Measurements from ENCODE around the gene EPN2. TPM values are rescaled to one million over a fixed set of nuclear protein-coding genes. Genes with fewer than 3 reads are reported as not detected.
A peak's percentile ranks its signal among the peaks of the same experiment; 100 is the strongest.

EPN2 gene
- total and polyA plus RNA-seq, 2 donors from 2014 or later = 18.0 to 45.4 TPM

DNA sequence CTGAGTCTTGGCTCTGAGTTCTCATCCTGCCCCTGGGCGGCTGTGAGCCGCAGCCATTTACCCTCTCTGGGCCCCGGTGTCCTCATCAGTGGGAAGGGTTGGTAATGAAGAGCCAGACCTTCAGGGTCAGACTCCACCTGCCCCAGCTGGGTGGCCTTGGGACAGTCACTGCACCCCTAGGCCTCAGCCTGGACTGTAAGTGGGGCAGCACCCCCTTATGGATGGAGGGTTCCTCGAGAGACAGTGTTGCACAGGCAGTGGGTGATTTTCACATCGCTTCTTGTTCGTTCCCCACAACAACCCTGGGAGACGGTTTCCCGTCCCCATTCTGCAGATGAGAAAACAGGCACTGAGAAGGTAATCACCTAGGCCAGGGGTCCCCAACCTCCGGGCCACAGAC is 64.8 kb downstream of the EPN2 start:
- Histone ChIP-seq H3K4me1 (ENCODE audit: control insufficient read depth in 2 of 3, insufficient read depth in 2 of 3, low read depth in 1 of 3, low read length in 3 of 3) (peaks cover 0 to 22% (median 9%) of the 10 kb centered on the region in 3 donors), H3K4me3 (ENCODE audit: low read length in 3 of 3) (no peak overlapping the region), H3K36me3 (ENCODE audit: control insufficient read depth in 2 of 3, insufficient read depth in 3 of 3, low read length in 3 of 3) (no peaks in the 10 kb centered on the region), H3K9ac (ENCODE audit: low read length in 3 of 3) (no peak overlapping the region), H3K9me3 (ENCODE audit: control insufficient read depth in 2 of 3, insufficient read depth in 1 of 3, low read length in 3 of 3) (no peaks in the 10 kb centered on the region), H3K27me3 (ENCODE audit: control insufficient read depth, insufficient read depth, low read length) (no peaks in the 10 kb centered on the region), H3K27ac (ENCODE audit: low read depth in 2 of 2, low read length in 2 of 2) (no peak overlapping the region)
- DNase-seq (no peak), FAIRE-seq (no peak)
- TF ChIP-seq, protein P1, sequence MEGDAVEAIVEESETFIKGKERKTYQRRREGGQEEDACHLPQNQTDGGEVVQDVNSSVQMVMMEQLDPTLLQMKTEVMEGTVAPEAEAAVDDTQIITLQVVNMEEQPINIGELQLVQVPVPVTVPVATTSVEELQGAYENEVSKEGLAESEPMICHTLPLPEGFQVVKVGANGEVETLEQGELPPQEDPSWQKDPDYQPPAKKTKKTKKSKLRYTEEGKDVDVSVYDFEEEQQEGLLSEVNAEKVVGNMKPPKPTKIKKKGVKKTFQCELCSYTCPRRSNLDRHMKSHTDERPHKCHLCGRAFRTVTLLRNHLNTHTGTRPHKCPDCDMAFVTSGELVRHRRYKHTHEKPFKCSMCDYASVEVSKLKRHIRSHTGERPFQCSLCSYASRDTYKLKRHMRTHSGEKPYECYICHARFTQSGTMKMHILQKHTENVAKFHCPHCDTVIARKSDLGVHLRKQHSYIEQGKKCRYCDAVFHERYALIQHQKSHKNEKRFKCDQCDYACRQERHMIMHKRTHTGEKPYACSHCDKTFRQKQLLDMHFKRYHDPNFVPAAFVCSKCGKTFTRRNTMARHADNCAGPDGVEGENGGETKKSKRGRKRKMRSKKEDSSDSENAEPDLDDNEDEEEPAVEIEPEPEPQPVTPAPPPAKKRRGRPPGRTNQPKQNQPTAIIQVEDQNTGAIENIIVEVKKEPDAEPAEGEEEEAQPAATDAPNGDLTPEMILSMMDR (IDR thresholded peaks at IDR 0.05; ENCODE audit: borderline replicate concordance, extremely low read depth, insufficient read depth) = no peak
- intact Hi-C loops (cut with DNase I) = no loop called here

DNA sequence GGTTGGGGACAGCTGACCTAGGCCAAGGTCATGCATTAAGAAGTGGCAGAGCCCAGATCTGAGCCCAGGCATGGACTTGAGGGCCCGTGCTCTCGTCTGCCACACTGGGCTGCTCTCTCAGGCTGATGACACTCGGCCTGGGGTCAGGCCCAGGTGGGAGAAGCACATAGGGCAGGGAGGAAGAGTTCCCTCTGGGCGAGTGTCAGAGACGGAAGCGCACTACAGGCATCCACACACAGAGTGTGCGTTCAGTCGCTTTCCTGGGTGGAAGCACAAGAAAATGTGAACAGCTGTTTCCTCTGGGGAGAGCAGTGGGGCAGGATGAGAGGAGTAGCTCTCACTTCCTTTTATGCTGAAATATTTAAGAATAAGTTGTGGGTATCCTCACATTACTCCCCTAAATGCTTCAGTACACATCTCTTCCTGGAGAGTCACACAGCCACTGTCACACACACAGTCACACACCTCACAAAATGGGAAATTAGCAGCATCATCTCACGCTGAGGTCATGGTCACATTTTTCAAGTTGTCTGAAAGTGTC is 65.7 kb downstream of the EPN2 start:
- H3K9me3 ChIP-seq (ENCODE audit: control insufficient read depth in 2 of 3, insufficient read depth in 1 of 3, low read length in 3 of 3) = no peaks in the 10 kb centered on the region
- H3K36me3 ChIP-seq (ENCODE audit: control insufficient read depth in 2 of 3, insufficient read depth in 3 of 3, low read length in 3 of 3) = no peaks in the 10 kb centered on the region
- H3K4me3 ChIP-seq (ENCODE audit: low read length in 3 of 3) = no peak overlapping the region
- H3K27ac ChIP-seq (ENCODE audit: low read depth in 2 of 2, low read length in 2 of 2) = no peak overlapping the region
- TF ChIP-seq, protein P1 (IDR thresholded peaks at IDR 0.05; ENCODE audit: borderline replicate concordance, extremely low read depth, insufficient read depth) = no peak
- intact Hi-C loops (cut with DNase I) = no loop called here
- peaks cover 0 to 22% (median 9%) of the 10 kb centered on the region in 3 donors for H3K4me1 ChIP-seq (ENCODE audit: control insufficient read depth in 2 of 3, insufficient read depth in 2 of 3, low read depth in 1 of 3, low read length in 3 of 3)
- no peaks in the 10 kb centered on the region for H3K27me3 ChIP-seq (ENCODE audit: control insufficient read depth, insufficient read depth, low read length)
- H3K9ac ChIP-seq (ENCODE audit: low read length in 3 of 3) = no peak overlapping the region
- FAIRE-seq (no peak), DNase-seq (peak in 1 of 5 donors; percentile 60)

DNA sequence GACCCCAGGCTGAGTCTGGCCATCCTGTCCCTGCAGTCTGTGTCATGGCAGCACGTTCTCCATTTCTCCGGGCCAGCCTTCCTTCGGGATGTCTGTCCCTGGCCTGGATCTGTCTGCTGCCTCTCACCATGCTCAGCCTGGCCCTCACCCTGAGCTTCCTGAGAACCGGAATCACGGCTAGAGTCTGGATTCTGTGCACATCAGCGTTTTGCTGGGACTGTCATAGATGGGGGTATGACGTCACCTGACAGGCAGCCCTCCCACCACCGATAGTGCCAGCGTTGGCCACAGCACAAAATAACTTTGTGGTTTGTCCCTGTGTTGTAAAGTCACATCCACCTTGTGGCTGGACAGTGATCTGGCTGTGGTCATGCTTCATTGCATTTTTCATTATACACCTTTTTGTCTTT is 66.2 kb downstream of the EPN2 start:
- Histone ChIP-seq H3K9ac (ENCODE audit: low read length in 3 of 3) (no peak overlapping the region), H3K9me3 (ENCODE audit: control insufficient read depth in 2 of 3, insufficient read depth in 1 of 3, low read length in 3 of 3) (no peaks in the 10 kb centered on the region), H3K27ac (ENCODE audit: low read depth in 2 of 2, low read length in 2 of 2) (peak overlapping the region in 1 of 2 donors; percentile 46), H3K4me1 (ENCODE audit: control insufficient read depth in 2 of 3, insufficient read depth in 2 of 3, low read depth in 1 of 3, low read length in 3 of 3) (peaks cover 0 to 22% (median 9%) of the 10 kb centered on the region in 3 donors), H3K36me3 (ENCODE audit: control insufficient read depth in 2 of 3, insufficient read depth in 3 of 3, low read length in 3 of 3) (no peaks in the 10 kb centered on the region), H3K4me3 (ENCODE audit: low read length in 3 of 3) (no peak overlapping the region), H3K27me3 (ENCODE audit: control insufficient read depth, insufficient read depth, low read length) (no peaks in the 10 kb centered on the region)
- DNase-seq = no peak
- intact Hi-C loops (cut with DNase I) = no loop called here
- no peak for FAIRE-seq
- TF ChIP-seq, protein P1 (IDR thresholded peaks at IDR 0.05; ENCODE audit: borderline replicate concordance, extremely low read depth, insufficient read depth) = no peak

DNA sequence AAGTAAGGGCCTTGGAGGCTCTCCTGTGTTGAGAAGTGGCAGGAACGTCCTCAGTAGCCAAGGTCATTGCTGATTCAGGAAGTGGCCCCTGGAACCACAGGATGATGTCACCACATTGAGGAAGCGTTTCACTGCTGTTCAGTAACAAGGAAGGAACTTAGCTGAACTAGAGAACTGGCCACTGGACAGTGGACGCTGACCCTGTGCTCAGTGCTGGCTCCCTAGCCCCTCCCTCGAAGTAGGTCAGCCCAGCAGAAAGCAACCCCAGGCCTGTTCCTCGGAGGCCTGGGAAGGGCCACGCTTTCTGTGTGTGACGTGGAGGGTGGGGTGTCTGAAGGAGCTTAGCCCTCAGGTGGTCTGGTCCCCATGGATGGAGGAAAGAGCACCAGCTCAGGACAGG is 67.0 kb downstream of the EPN2 start:
- Histone ChIP-seq H3K9ac (ENCODE audit: low read length in 3 of 3) (peak overlapping the region in 2 of 3 donors; percentile 4 to 48), H3K9me3 (ENCODE audit: control insufficient read depth in 2 of 3, insufficient read depth in 1 of 3, low read length in 3 of 3) (no peaks in the 10 kb centered on the region), H3K27me3 (ENCODE audit: control insufficient read depth, insufficient read depth, low read length) (no peaks in the 10 kb centered on the region), H3K4me3 (ENCODE audit: low read length in 3 of 3) (no peak overlapping the region), H3K4me1 (ENCODE audit: control insufficient read depth in 2 of 3, insufficient read depth in 2 of 3, low read depth in 1 of 3, low read length in 3 of 3) (peaks cover 0 to 22% (median 9%) of the 10 kb centered on the region in 3 donors), H3K36me3 (ENCODE audit: control insufficient read depth in 2 of 3, insufficient read depth in 3 of 3, low read length in 3 of 3) (no peaks in the 10 kb centered on the region), H3K27ac (ENCODE audit: low read depth in 2 of 2, low read length in 2 of 2) (peak overlapping the region; percentile 66 to 81)
- TF ChIP-seq, protein P1 (IDR thresholded peaks at IDR 0.05; ENCODE audit: borderline replicate concordance, extremely low read depth, insufficient read depth) = no peak
- DNase-seq = peak in 2 of 5 donors; percentile 54 to 89
- intact Hi-C loops (cut with DNase I) = no loop called here
- FAIRE-seq = no peak

Measured in kidney (tissue), 14 donors.